ENCODE results near the gene NSUN2.

DNA sequence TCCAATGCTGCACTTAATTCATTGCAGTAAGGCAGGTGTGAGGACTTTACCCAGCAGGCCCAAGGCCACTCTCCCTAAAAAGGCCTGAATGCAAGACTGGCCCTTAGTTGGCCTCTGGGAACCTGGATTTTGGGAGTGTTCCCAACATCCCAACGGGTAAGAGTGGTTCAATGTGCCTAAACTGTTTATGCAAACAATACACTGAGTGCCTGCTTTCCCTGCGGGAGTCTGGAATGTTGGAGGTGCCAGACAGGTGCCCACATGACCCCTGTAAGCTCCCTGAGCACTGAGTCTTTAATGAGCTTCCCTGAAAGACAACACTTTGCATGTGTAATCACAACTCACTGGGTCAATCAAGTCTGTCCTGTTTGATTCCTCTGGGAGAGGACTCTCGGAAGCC, 37.4 kb downstream of the NSUN2 start:
- no peak for TF ChIP-seq EZH2 (IDR thresholded peaks at IDR 0.05; ENCODE audit: insufficient read depth, low read length)
- TF ChIP-seq, protein P1, sequence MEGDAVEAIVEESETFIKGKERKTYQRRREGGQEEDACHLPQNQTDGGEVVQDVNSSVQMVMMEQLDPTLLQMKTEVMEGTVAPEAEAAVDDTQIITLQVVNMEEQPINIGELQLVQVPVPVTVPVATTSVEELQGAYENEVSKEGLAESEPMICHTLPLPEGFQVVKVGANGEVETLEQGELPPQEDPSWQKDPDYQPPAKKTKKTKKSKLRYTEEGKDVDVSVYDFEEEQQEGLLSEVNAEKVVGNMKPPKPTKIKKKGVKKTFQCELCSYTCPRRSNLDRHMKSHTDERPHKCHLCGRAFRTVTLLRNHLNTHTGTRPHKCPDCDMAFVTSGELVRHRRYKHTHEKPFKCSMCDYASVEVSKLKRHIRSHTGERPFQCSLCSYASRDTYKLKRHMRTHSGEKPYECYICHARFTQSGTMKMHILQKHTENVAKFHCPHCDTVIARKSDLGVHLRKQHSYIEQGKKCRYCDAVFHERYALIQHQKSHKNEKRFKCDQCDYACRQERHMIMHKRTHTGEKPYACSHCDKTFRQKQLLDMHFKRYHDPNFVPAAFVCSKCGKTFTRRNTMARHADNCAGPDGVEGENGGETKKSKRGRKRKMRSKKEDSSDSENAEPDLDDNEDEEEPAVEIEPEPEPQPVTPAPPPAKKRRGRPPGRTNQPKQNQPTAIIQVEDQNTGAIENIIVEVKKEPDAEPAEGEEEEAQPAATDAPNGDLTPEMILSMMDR (IDR thresholded peaks at IDR 0.05; ENCODE audit: insufficient read depth, low read depth, low read length) = no peak
